H9 (cell line): ENCODE measurements around the gene HNRNPU. TPM values are rescaled to one million over a fixed set of nuclear protein-coding genes. Genes with fewer than 3 reads are reported as not detected.

Experiments
- DNase-seq: peaks from one replicate; pipeline ENCODE4 v3.0.0-alpha.2; 2017
- H2AFZ ChIP-seq: one replicate; pipeline ENCODE4 v1.6.1; 2013; ENCODE audit warnings: mild to moderate bottlenecking, low read length, control low read depth, moderate library complexity
- H2AK5ac ChIP-seq: 2 replicates; pipeline ENCODE4 v1.6.1; 2013; ENCODE audit warnings: low read length, control low read depth, mixed read lengths; ENCODE audit not compliant: insufficient read length
- H2BK120ac ChIP-seq: one replicate; pipeline ENCODE4 v1.6.1; 2013; ENCODE audit warnings: low read depth, mild to moderate bottlenecking, low read length, control low read depth, inconsistent platforms; ENCODE audit not compliant: poor library complexity, severe bottlenecking
- H2BK12ac ChIP-seq: 2 replicates; pipeline ENCODE4 v1.6.1; 2013; ENCODE audit warnings: low read length, control low read depth, mixed read lengths, low read depth; ENCODE audit not compliant: insufficient read length
- H2BK15ac ChIP-seq: 2 replicates; pipeline ENCODE4 v1.6.1; 2013; ENCODE audit warnings: low read depth, low read length, control low read depth
- H2BK20ac ChIP-seq: one replicate; pipeline ENCODE4 v1.6.1; 2013; ENCODE audit warnings: low read depth, mild to moderate bottlenecking, low read length, control low read depth, inconsistent platforms; ENCODE audit not compliant: poor library complexity, severe bottlenecking
- H2BK5ac ChIP-seq: 2 replicates; pipeline ENCODE4 v1.6.1; 2013; ENCODE audit warnings: low read length, control low read depth, mixed read lengths; ENCODE audit not compliant: insufficient read length
- H3K14ac ChIP-seq: 2 replicates; pipeline ENCODE4 v1.6.1; 2013; ENCODE audit warnings: low read length, control low read depth; ENCODE audit not compliant: insufficient read depth
- H3K18ac ChIP-seq: 2 replicates; pipeline ENCODE4 v1.6.1; 2013; ENCODE audit warnings: low read depth, mild to moderate bottlenecking, mixed read lengths, low read length, control low read depth; ENCODE audit not compliant: insufficient read length
- H3K23ac ChIP-seq: 2 replicates; pipeline ENCODE4 v1.6.1; 2013; ENCODE audit warnings: low read length, control low read depth, mixed read lengths, low read depth; ENCODE audit not compliant: insufficient read length
- H3K23me2 ChIP-seq: 2 replicates; pipeline ENCODE4 v1.6.1; 2013; ENCODE audit warnings: low read depth, mild to moderate bottlenecking, mixed read lengths, low read length, control low read depth; ENCODE audit not compliant: insufficient read length, poor library complexity, severe bottlenecking
- H3K27ac ChIP-seq: 2 replicates; pipeline ENCODE4 v1.5.1; 2013; ENCODE audit warnings: low read length, control low read depth, mixed read lengths, low read depth; ENCODE audit not compliant: insufficient read length
- H3K27me3 ChIP-seq: 2 replicates; pipeline ENCODE4 v1.6.1; 2013; ENCODE audit warnings: low read length, control low read depth, inconsistent platforms; ENCODE audit not compliant: insufficient read depth
- H3K4ac ChIP-seq: 2 replicates; pipeline ENCODE4 v1.6.1; 2013; ENCODE audit warnings: low read depth, mild to moderate bottlenecking, control low read depth, inconsistent platforms, low read length, moderate library complexity
- H3K4me1 ChIP-seq: 2 replicates; pipeline ENCODE4 v1.6.1; 2013; ENCODE audit warnings: low read length, control low read depth, inconsistent platforms; ENCODE audit not compliant: insufficient read depth
- H3K4me2 ChIP-seq: 2 replicates; pipeline ENCODE4 v1.6.1; 2013; ENCODE audit warnings: low read length, control low read depth, mixed read lengths; ENCODE audit not compliant: insufficient read length, insufficient read depth
- H3K56ac ChIP-seq: 2 replicates; pipeline ENCODE4 v1.6.1; 2013; ENCODE audit warnings: low read depth, mild to moderate bottlenecking, mixed read lengths, low read length, control low read depth; ENCODE audit not compliant: insufficient read length
- H3K79me1 ChIP-seq: 2 replicates; pipeline ENCODE4 v1.6.1; 2013; ENCODE audit warnings: low read depth, mild to moderate bottlenecking, moderate library complexity, low read length, control low read depth, inconsistent platforms; ENCODE audit not compliant: insufficient read depth, poor library complexity, severe bottlenecking
- H3K79me2 ChIP-seq: 2 replicates; pipeline ENCODE4 v1.6.1; 2013; ENCODE audit warnings: low read length, control low read depth, inconsistent platforms; ENCODE audit not compliant: insufficient read depth
- H3K9ac ChIP-seq: 2 replicates; pipeline ENCODE4 v1.6.1; 2013; ENCODE audit warnings: low read length, control low read depth, mixed read lengths; ENCODE audit not compliant: insufficient read length; ENCODE audit errors: extremely low read depth
- H3K9me3 ChIP-seq: one replicate; pipeline ENCODE4 v1.6.1; 2013; ENCODE audit warnings: low read depth, low read length, inconsistent platforms; ENCODE audit not compliant: control insufficient read depth
- H3T11ph ChIP-seq: one replicate; pipeline ENCODE4 v1.6.1; 2013; ENCODE audit warnings: mild to moderate bottlenecking, low read length, control low read depth, inconsistent platforms
- H4K20me1 ChIP-seq: one replicate; pipeline ENCODE4 v1.6.1; 2013; ENCODE audit not compliant: control insufficient read depth, insufficient read length, insufficient read depth
- H4K5ac ChIP-seq: 2 replicates; pipeline ENCODE4 v1.6.1; 2013; ENCODE audit warnings: low read depth, mild to moderate bottlenecking, mixed read lengths, low read length, control low read depth; ENCODE audit not compliant: insufficient read length
- H4K8ac ChIP-seq: replicated peaks from 2 replicates; pipeline ENCODE4 v1.6.1; 2013; ENCODE audit warnings: low read length, control low read depth, mixed read lengths, low read depth; ENCODE audit not compliant: insufficient read length
- H4K91ac ChIP-seq: 2 replicates; pipeline ENCODE4 v1.6.1; 2013; ENCODE audit warnings: low read depth, mild to moderate bottlenecking, moderate library complexity, mixed read lengths, low read length, control low read depth; ENCODE audit not compliant: insufficient read length
- H3K27ac Mint-ChIP-seq, 3 experiments: 2 replicates in 2 of 3; 3 replicates in 1 of 3; pipeline ENCODE4 v1.8.0; 2020 to 2021; ENCODE audit warnings: mixed read lengths in 3 of 3, mild to moderate bottlenecking in 1 of 3, moderate library complexity in 1 of 3
- H3K27me3 Mint-ChIP-seq: 2 replicates; pipeline ENCODE4 v1.8.0; 2021; ENCODE audit warnings: low read depth, mild to moderate bottlenecking, moderate library complexity, mixed read lengths
- H3K36me3 Mint-ChIP-seq, 3 experiments: 2 replicates in 2 of 3; 3 replicates in 1 of 3; pipeline ENCODE4 v1.8.0; 2020 to 2021; ENCODE audit warnings: low read depth in 3 of 3, mixed read lengths in 3 of 3; ENCODE audit not compliant: insufficient read depth in 1 of 3
- H3K4me1 Mint-ChIP-seq, 2 experiments: 2 replicates each; pipeline ENCODE4 v1.8.0; 2020; ENCODE audit warnings: mixed read lengths in 2 of 2
- H3K4me3 Mint-ChIP-seq, 2 experiments: 2 replicates in 1 of 2; 3 replicates in 1 of 2; pipeline ENCODE4 v1.8.0; 2020 to 2021; ENCODE audit warnings: mild to moderate bottlenecking in 2 of 2, mixed read lengths in 2 of 2, moderate library complexity in 1 of 2
- H3K9me3 Mint-ChIP-seq, 2 experiments: 2 replicates in 1 of 2; 3 replicates in 1 of 2; pipeline ENCODE4 v1.8.0; 2020; ENCODE audit warnings: mild to moderate bottlenecking in 2 of 2, mixed read lengths in 2 of 2, moderate library complexity in 1 of 2
- WGBS: extraction: QIAGEN DNeasy Blood & Tissue Kit; methylation state at CpG from one replicate; pipeline ENCODE4 v1.1.7; 2013; ENCODE audit warnings: missing lambda C conversion rate, low lambda C conversion rate, mixed read lengths; ENCODE audit not compliant: insufficient read length; ENCODE audit errors: extremely low coverage; 5-methylcytosine and 5-hydroxymethylcytosine counted together
- long read RNA-seq: library from polyadenylated mRNA; unstranded; transcript quantifications from one replicate; pipeline ENCODE4 v2.0.0, GENCODE V29; 2020
- total RNA-seq: library from RNA; stranded (reverse); gene quantifications from 2 replicates; pipeline ENCODE4 v1.2.1, GENCODE V29; 2021
- TF ChIP-seq, protein P1 (sequence below): fragments of 200-600 bp; sonication (generic); conservative IDR thresholded peaks from 3 replicates; pipeline ENCODE4 v1.8.0; 2021; ENCODE audit warnings: antibody characterized with exemption, mild to moderate bottlenecking

The HNRNPU gene
- total RNA-seq, result 651 and 657 TPM in 2 replicates
- long read RNA-seq, full-length matches to known transcripts, result 195 of 339 reads
- long read RNA-seq, partial matches to known transcripts, result 106 of 339 reads
- long read RNA-seq, other reads (novel, unspliced or antisense), result 38 of 339 reads

- H3K27me3 Mint-ChIP-seq, result peaks cover 2% of the 10 kb centered on the region; the same call in 1 of the 2 replicates
- peak within 1 kb of the TSS; percentile 40 for H2BK120ac ChIP-seq
- no peaks in the 10 kb centered on the region for H3K4me1 ChIP-seq
These were observed at the start of gene HNRNPU for GRCh38 chr1:244864253-244865027. Gene HNRNPU (minus strand): TSS chr1:244864543. CDS start chr1:244864307, 236 bp downstream.

More at GRCh38 chr1:244864253-244865027, at the start of gene HNRNPU:
- no peak within 1 kb of the TSS for H2AFZ ChIP-seq
- Mint-ChIP-seq H3K9me3 (peaks cover 0 to 4% of the 10 kb centered on the region in 2 experiments; a peak in 2 of 5 replicates), H3K4me3 (peak within 1 kb of the TSS; percentile 96 to 98), H3K36me3 (peaks cover 36 to 39% (median 39%) of the 10 kb centered on the region in 3 experiments), H3K27ac (peak within 1 kb of the TSS; percentile 99), H3K4me1 (peaks cover 26 to 36% of the 10 kb centered on the region in 2 experiments)
- H4K8ac ChIP-seq, result no peak within 1 kb of the TSS
- H3K79me1 ChIP-seq, result no peaks in the 10 kb centered on the region
- no peaks in the 10 kb centered on the region for H3K27me3 ChIP-seq
- no peak within 1 kb of the TSS for H2BK20ac ChIP-seq
- no peak within 1 kb of the TSS for H2BK15ac ChIP-seq
- peak within 1 kb of the TSS; percentile 85 for H4K5ac ChIP-seq
- H4K20me1 ChIP-seq, result no peaks in the 10 kb centered on the region
- H3K4ac ChIP-seq, result peak within 1 kb of the TSS; percentile 54
- H3T11ph ChIP-seq, result peak within 1 kb of the TSS; percentile 78
- H2BK5ac ChIP-seq, result peak within 1 kb of the TSS; percentile 77
- peak within 1 kb of the TSS; percentile 96 for H4K91ac ChIP-seq
- no peak within 1 kb of the TSS for H3K56ac ChIP-seq
- peaks cover 14% of the 10 kb centered on the region for H3K23me2 ChIP-seq
- H3K79me2 ChIP-seq, result peaks cover 36% of the 10 kb centered on the region
- peak within 1 kb of the TSS; percentile 99 for H3K9ac ChIP-seq
- peak within 1 kb of the TSS; percentile 94 for H3K27ac ChIP-seq
- H2AK5ac ChIP-seq, result no peak within 1 kb of the TSS
- peak within 1 kb of the TSS; percentile 84 for H3K4me2 ChIP-seq
- no CpG with 5 or more reads among the region's 71 CpGs for WGBS
- no peaks in the 10 kb centered on the region for H3K9me3 ChIP-seq
- peak within 1 kb of the TSS; percentile 95 for H3K18ac ChIP-seq
- no peak within 1 kb of the TSS for H2BK12ac ChIP-seq
- peak within 1 kb of the TSS; percentile 99 for H3K14ac ChIP-seq
- TF ChIP-seq, protein P1, sequence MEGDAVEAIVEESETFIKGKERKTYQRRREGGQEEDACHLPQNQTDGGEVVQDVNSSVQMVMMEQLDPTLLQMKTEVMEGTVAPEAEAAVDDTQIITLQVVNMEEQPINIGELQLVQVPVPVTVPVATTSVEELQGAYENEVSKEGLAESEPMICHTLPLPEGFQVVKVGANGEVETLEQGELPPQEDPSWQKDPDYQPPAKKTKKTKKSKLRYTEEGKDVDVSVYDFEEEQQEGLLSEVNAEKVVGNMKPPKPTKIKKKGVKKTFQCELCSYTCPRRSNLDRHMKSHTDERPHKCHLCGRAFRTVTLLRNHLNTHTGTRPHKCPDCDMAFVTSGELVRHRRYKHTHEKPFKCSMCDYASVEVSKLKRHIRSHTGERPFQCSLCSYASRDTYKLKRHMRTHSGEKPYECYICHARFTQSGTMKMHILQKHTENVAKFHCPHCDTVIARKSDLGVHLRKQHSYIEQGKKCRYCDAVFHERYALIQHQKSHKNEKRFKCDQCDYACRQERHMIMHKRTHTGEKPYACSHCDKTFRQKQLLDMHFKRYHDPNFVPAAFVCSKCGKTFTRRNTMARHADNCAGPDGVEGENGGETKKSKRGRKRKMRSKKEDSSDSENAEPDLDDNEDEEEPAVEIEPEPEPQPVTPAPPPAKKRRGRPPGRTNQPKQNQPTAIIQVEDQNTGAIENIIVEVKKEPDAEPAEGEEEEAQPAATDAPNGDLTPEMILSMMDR, result peak; percentile 42; the same call in 2 of the 3 replicates
- H3K23ac ChIP-seq, result no peak within 1 kb of the TSS
- peak; percentile 96 for DNase-seq
